PFSK-1 (cell line): ENCODE results near the gene UFL1.
A peak's percentile ranks its signal among the peaks of the same experiment; 100 is the strongest.

ENCODE experiments used
- POLR2AphosphoS5 ChIP-seq: IDR thresholded peaks from 2 replicates; pipeline ENCODE4 v1.6.1; 2012; ENCODE audit warnings: low read depth, mild to moderate bottlenecking, control low read depth, low read length, moderate library complexity
- TF ChIP-seq, protein P1 (sequence below), 2 experiments: IDR thresholded peaks; 2 replicates each; pipeline versions ENCODE4 v1.6.1 to v1.8.0; 2011 to 2012; ENCODE audit warnings: low read depth in 2 of 2, low read length in 2 of 2, control low read depth in 1 of 2, inconsistent platforms in 1 of 2, mild to moderate bottlenecking in 1 of 2, moderate library complexity in 1 of 2; ENCODE audit not compliant: insufficient read depth in 1 of 2

DNA sequence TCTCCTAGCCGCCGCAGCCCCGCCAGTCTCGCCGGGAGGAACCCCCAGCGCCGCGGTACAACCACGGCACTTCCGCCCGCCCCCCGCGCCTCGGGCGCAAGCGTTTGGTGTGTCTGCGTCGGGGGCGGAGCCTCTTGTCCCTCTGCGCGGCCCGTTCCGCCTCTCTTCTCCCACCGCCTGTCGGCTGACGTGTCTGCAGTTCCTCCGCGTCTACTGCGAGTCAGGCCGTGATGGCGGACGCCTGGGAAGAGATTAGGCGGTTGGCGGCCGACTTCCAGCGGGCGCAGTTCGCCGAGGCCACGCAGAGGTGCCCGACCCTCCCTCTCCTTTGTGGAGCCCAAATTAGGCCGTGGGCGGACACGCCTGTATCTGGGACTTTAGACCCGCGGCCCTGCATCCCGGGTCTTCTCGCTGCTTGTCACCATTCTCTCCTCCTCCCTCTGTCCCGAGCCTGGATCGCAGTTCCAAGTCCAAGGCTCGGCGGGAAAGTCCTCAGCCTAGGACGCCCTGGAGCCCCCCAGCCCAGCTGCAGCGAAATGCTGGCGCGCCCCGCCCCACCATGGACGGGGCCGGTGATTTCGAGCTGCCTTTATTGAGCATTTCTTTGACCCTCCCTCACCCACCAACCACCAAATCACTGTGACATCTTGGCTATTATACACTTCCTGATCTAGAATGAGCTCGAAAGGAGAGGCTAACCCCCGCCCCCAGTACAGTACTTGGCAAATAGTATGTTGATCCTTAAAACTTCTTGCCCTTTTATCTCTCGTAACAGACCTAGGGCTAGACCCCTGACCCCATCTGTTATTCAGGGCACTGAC, at the start of gene UFL1:
- TF ChIP-seq, protein P1, sequence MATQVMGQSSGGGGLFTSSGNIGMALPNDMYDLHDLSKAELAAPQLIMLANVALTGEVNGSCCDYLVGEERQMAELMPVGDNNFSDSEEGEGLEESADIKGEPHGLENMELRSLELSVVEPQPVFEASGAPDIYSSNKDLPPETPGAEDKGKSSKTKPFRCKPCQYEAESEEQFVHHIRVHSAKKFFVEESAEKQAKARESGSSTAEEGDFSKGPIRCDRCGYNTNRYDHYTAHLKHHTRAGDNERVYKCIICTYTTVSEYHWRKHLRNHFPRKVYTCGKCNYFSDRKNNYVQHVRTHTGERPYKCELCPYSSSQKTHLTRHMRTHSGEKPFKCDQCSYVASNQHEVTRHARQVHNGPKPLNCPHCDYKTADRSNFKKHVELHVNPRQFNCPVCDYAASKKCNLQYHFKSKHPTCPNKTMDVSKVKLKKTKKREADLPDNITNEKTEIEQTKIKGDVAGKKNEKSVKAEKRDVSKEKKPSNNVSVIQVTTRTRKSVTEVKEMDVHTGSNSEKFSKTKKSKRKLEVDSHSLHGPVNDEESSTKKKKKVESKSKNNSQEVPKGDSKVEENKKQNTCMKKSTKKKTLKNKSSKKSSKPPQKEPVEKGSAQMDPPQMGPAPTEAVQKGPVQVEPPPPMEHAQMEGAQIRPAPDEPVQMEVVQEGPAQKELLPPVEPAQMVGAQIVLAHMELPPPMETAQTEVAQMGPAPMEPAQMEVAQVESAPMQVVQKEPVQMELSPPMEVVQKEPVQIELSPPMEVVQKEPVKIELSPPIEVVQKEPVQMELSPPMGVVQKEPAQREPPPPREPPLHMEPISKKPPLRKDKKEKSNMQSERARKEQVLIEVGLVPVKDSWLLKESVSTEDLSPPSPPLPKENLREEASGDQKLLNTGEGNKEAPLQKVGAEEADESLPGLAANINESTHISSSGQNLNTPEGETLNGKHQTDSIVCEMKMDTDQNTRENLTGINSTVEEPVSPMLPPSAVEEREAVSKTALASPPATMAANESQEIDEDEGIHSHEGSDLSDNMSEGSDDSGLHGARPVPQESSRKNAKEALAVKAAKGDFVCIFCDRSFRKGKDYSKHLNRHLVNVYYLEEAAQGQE (IDR thresholded peaks at IDR 0.05; ENCODE audit: insufficient read depth in 1 of 2, low read depth in 2 of 2, low read length in 2 of 2) = 0 out of 4 replicates have a peak, but pooled peaks of 1 of the 2 experiments have one; percentile 46
- peak; percentile 97 for TF ChIP-seq POLR2AphosphoS5
